IMR-90 (cell line): ENCODE data around the gene SEMA3G. TPM values are rescaled to one million over a fixed set of nuclear protein-coding genes. Genes with fewer than 3 reads are reported as not detected.

Experiments
- ATAC-seq: fragments of 200-7000 bp; cut with Tn5 transposase; 2 replicates; pipeline ENCODE4 v1.9.1; 2020; ENCODE audit warnings: low read depth, mild to moderate bottlenecking, moderate library complexity
- BruUV-seq: library from RNA; stranded (reverse); fragments of 400-500 nt; replicated peaks from 2 replicates; lab custom pipeline; 2021; lab: Mats Ljungman, UMichigan
- CTCF ChIA-PET: fragments of 300-600 bp; formaldehyde crosslinking; extraction: SDS; loops from one replicate; lab custom pipeline; 2021; ENCODE audit warnings: antibody characterized with exemption; lab: Yijun Ruan, JAX
- POLR2A ChIA-PET: fragments of 300-600 bp; sonication (Branson Sonifier 250); formaldehyde crosslinking; loops from one replicate; lab custom pipeline; 2022; ENCODE audit warnings: antibody characterized with exemption; ENCODE audit not compliant: unreplicated experiment; lab: Charles Lee
- DNase-seq: peaks from one replicate; pipeline ENCODE4 v3.0.0; 2013
- H2AFZ ChIP-seq: replicated peaks from 2 replicates; pipeline ENCODE3; 2013; ENCODE audit warnings: low read length, mild to moderate bottlenecking; ENCODE audit not compliant: poor library complexity
- H2AK5ac ChIP-seq: 2 replicates; pipeline ENCODE4 v1.6.1; 2013; ENCODE audit warnings: low read depth, low read length, inconsistent platforms
- H2AK9ac ChIP-seq: replicated peaks from 2 replicates; pipeline ENCODE3; 2013; ENCODE audit warnings: mild to moderate bottlenecking, low read depth, low read length, moderate library complexity; ENCODE audit not compliant: poor library complexity
- H2BK120ac ChIP-seq: 2 replicates; pipeline ENCODE4 v1.6.1; 2013; ENCODE audit warnings: low read depth, low read length, inconsistent platforms
- H2BK15ac ChIP-seq: 3 replicates; pipeline ENCODE4 v1.6.1; 2013; ENCODE audit warnings: low read depth, low read length, inconsistent platforms
- H2BK20ac ChIP-seq: 2 replicates; pipeline ENCODE4 v1.6.1; 2013; ENCODE audit warnings: low read depth, mild to moderate bottlenecking, inconsistent platforms, low read length, moderate library complexity
- H2BK5ac ChIP-seq: 2 replicates; pipeline ENCODE4 v1.6.1; 2013; ENCODE audit warnings: mild to moderate bottlenecking, low read depth, low read length, inconsistent platforms; ENCODE audit not compliant: poor library complexity, severe bottlenecking
- H3K14ac ChIP-seq: replicated peaks from 2 replicates; pipeline ENCODE4 v1.6.1; 2013; ENCODE audit warnings: low read depth, low read length, inconsistent platforms
- H3K18ac ChIP-seq: 2 replicates; pipeline ENCODE4 v1.6.1; 2013; ENCODE audit warnings: low read depth, low read length, control low read depth
- H3K23ac ChIP-seq: 2 replicates; pipeline ENCODE4 v1.6.1; 2013; ENCODE audit warnings: low read depth, low read length, inconsistent platforms
- H3K27ac ChIP-seq: 2 replicates; pipeline ENCODE4 v1.5.1; 2013; ENCODE audit warnings: mild to moderate bottlenecking, control low read depth, low read length; ENCODE audit not compliant: insufficient read depth
- H3K27me3 ChIP-seq: 2 replicates; pipeline ENCODE4 v1.6.1; 2013; ENCODE audit warnings: low read length; ENCODE audit not compliant: control insufficient read depth, insufficient read depth
- H3K36me3 ChIP-seq: 2 replicates; pipeline ENCODE4 v1.6.1; 2013; ENCODE audit warnings: low read length, mixed read lengths; ENCODE audit not compliant: control insufficient read depth, insufficient read depth
- H3K4ac ChIP-seq: 2 replicates; pipeline ENCODE4 v1.6.1; 2013; ENCODE audit warnings: low read depth, low read length, inconsistent platforms
- H3K4me1 ChIP-seq: 2 replicates; pipeline ENCODE4 v1.6.1; 2013; ENCODE audit warnings: low read length, mixed read lengths; ENCODE audit not compliant: control insufficient read depth, insufficient read depth
- H3K4me2 ChIP-seq: 2 replicates; pipeline ENCODE4 v1.6.1; 2013; ENCODE audit warnings: low read depth, mild to moderate bottlenecking, control low read depth, low read length, moderate library complexity
- H3K4me3 ChIP-seq: 2 replicates; pipeline ENCODE4 v1.5.1; 2013; ENCODE audit warnings: low read depth, mild to moderate bottlenecking, control low read depth, low read length, moderate library complexity; ENCODE audit not compliant: insufficient read depth
- H3K56ac ChIP-seq: 2 replicates; pipeline ENCODE4 v1.6.1; 2013; ENCODE audit warnings: low read length, inconsistent platforms; ENCODE audit not compliant: insufficient read depth; ENCODE audit errors: extremely low read depth
- H3K79me1 ChIP-seq, 2 experiments: 2 replicates each; pipeline ENCODE4 v1.6.1; 2013; ENCODE audit warnings: low read length in 2 of 2, inconsistent platforms in 1 of 2, low read depth in 1 of 2
- H3K9ac ChIP-seq: 2 replicates; pipeline ENCODE4 v1.6.1; 2013; ENCODE audit warnings: low read depth, low read length, control low read depth
- H3K9me1 ChIP-seq: 2 replicates; pipeline ENCODE4 v1.6.1; 2013; ENCODE audit warnings: low read length, inconsistent platforms; ENCODE audit not compliant: insufficient read depth
- H3K9me3 ChIP-seq: 2 replicates; pipeline ENCODE4 v1.6.1; 2013; ENCODE audit warnings: low read length; ENCODE audit not compliant: control insufficient read depth, insufficient read depth
- H4K20me1 ChIP-seq: 2 replicates; pipeline ENCODE4 v1.6.1; 2013; ENCODE audit warnings: low read length, inconsistent platforms; ENCODE audit not compliant: insufficient read depth
- H4K5ac ChIP-seq: 2 replicates; pipeline ENCODE4 v1.6.1; 2013; ENCODE audit warnings: mild to moderate bottlenecking, low read depth, low read length, control low read depth
- H4K8ac ChIP-seq, 2 experiments: 2 replicates each; pipeline ENCODE4 v1.6.1; 2013; ENCODE audit warnings: low read depth in 2 of 2, low read length in 2 of 2, control low read depth in 1 of 2, inconsistent platforms in 1 of 2
- H4K91ac ChIP-seq: 2 replicates; pipeline ENCODE4 v1.6.1; 2013; ENCODE audit warnings: low read depth, low read length, inconsistent platforms; ENCODE audit not compliant: insufficient read depth
- BHLHE40 ChIP-seq: fragments of 150-350 bp; IDR thresholded peaks from 2 replicates; pipeline ENCODE4 v1.6.1; 2016; ENCODE audit warnings: mild to moderate bottlenecking, low read depth, low read length
- CEBPB ChIP-seq: IDR thresholded peaks from 2 replicates; pipeline ENCODE4 v1.6.1; 2012; ENCODE audit warnings: low read depth, low read length, improper control_type of control experiment
- CHD1 ChIP-seq: IDR thresholded peaks from 2 replicates; pipeline ENCODE4 v1.6.1; 2012; ENCODE audit warnings: low read depth, low read length, improper control_type of control experiment
- MAFK ChIP-seq: IDR thresholded peaks from 2 replicates; pipeline ENCODE4 v1.6.1; 2012; ENCODE audit warnings: low read depth, low read length, improper control_type of control experiment
- MAZ ChIP-seq: IDR thresholded peaks from 2 replicates; pipeline ENCODE4 v1.6.1; 2012; ENCODE audit warnings: low read depth, mild to moderate bottlenecking, low read length, improper control_type of control experiment, moderate library complexity, borderline replicate concordance
- MXI1 ChIP-seq: IDR thresholded peaks from 2 replicates; pipeline ENCODE4 v1.6.1; 2012; ENCODE audit warnings: low read depth, mild to moderate bottlenecking, low read length, moderate library complexity, borderline replicate concordance
- NFE2L2 ChIP-seq: fragments of 150-350 bp; IDR thresholded peaks from 2 replicates; pipeline ENCODE4 v1.6.1; 2016; ENCODE audit warnings: low read depth, mild to moderate bottlenecking, low read length
- POLR2A ChIP-seq: IDR thresholded peaks from 2 replicates; pipeline ENCODE4 v1.6.1; 2012; ENCODE audit warnings: mild to moderate bottlenecking, low read depth, low read length
- RCOR1 ChIP-seq: IDR thresholded peaks from 2 replicates; pipeline ENCODE4 v1.6.1; 2012; ENCODE audit warnings: mild to moderate bottlenecking, low read length, improper control_type of control experiment; ENCODE audit not compliant: insufficient replicate concordance
- RFX5 ChIP-seq: IDR thresholded peaks from 2 replicates; pipeline ENCODE4 v1.8.0; 2012; ENCODE audit warnings: low read depth, mild to moderate bottlenecking, low read length, moderate library complexity
- USF2 ChIP-seq: fragments of 150-350 bp; IDR thresholded peaks from 2 replicates; pipeline ENCODE4 v1.6.1; 2017; ENCODE audit warnings: mild to moderate bottlenecking, antibody characterized with exemption, low read length, low read depth
- WGBS, 2 experiments: methylation state at CpG; one replicate each; pipeline versions ENCODE4 v1.1.5 to v1.1.7; 2013; ENCODE audit warnings: missing lambda C conversion rate in 2 of 2; ENCODE audit not compliant: insufficient read length in 1 of 2; ENCODE audit errors: extremely low coverage in 2 of 2; 5-methylcytosine and 5-hydroxymethylcytosine counted together
- dilution Hi-C: fragments of 300-500 bp; cut with HindIII; formaldehyde crosslinking; loops from one replicate; pipeline ENCODE4 v1.14.3; 2018; ENCODE audit warnings: low sequenced_read_pairs; ENCODE audit not compliant: unreplicated experiment
- in situ Hi-C: fragments of 300-500 bp; cut with MboI; formaldehyde crosslinking; loops from 3 replicates; pipeline ENCODE4 v1.14.3; 2019; ENCODE audit warnings: low sequenced_read_pairs, inconsistent platforms, mixed read lengths
- intact Hi-C: fragments of 100-400 bp; cut with micrococcal nuclease; formaldehyde crosslinking; loops from 2 replicates; pipeline ENCODE4 v1.10.0; 2022
- polyA plus RNA-seq, 3 experiments: library from polyadenylated mRNA; depleted of rRNA; stranded (reverse); fragments of >200 nt; gene quantifications; 2 replicates each; pipeline ENCODE4 v1.2.3, GENCODE V29; 2012; ENCODE audit warnings: low replicate concordance in 1 of 3
- total RNA-seq: library from RNA; depleted of rRNA; stranded (reverse); fragments of >200 nt; gene quantifications from 2 replicates; pipeline ENCODE4 v1.2.3, GENCODE V29; 2012
- TF ChIP-seq, protein P1 (sequence below): conservative IDR thresholded peaks from 2 replicates; pipeline ENCODE4 v1.5.1; 2012; ENCODE audit warnings: mild to moderate bottlenecking, low read depth, low read length, improper control_type of control experiment

Gene SEMA3G
- total and polyA plus RNA-seq, 2 of the 4 experiments (the other 2 are of a cell fraction): 0.07 TPM; not detected in 1

DNA sequence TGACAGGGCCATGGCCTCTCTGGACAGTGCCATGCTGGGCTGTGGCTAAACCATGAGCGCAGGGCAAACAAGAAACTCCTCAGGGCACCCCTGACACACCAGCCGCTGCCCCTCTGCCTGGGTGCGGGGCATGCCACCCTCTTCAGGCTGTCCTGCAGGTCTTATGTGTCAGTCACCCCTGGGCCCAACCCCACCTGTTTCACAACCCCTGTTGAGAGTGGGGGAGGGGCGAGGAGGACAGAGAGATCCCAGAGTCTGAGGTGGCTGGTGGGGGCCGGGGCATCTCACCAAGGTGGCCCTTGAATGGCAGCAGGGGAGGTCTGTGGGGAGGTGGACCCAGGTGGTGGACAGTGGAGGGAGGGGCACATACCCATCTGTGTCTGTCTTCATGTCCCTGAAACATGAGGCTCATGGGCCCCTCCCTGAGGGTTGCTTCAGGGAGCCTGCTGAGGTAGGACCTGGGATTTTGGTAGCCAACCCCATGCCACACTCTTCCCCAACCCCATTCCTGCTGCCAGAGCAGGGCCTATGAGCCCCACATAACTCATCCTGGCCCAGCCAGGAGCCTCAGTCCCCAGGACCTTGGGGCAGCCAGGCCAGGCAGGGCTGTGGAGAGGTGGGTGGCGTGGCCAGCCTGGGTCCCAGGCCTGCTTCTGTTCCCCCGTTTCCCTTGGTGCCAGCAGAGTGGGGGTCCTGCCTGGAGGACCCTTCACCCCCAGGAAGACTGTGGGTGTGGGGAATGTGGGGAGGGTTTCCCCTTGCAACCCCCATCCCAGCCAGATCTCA is 48.5 kb upstream of the SEMA3G start:
- H3K9ac ChIP-seq: no peak overlapping the region
- TF ChIP-seq RCOR1 (no peak), MAZ (no peak), POLR2A (no peak), USF2 (no peak), BHLHE40 (no peak), NFE2L2 (no peak), MXI1 (no peak), MAFK (no peak), CEBPB (no peak), CHD1 (no peak), RFX5 (no peak)
- TF ChIP-seq, protein P1, sequence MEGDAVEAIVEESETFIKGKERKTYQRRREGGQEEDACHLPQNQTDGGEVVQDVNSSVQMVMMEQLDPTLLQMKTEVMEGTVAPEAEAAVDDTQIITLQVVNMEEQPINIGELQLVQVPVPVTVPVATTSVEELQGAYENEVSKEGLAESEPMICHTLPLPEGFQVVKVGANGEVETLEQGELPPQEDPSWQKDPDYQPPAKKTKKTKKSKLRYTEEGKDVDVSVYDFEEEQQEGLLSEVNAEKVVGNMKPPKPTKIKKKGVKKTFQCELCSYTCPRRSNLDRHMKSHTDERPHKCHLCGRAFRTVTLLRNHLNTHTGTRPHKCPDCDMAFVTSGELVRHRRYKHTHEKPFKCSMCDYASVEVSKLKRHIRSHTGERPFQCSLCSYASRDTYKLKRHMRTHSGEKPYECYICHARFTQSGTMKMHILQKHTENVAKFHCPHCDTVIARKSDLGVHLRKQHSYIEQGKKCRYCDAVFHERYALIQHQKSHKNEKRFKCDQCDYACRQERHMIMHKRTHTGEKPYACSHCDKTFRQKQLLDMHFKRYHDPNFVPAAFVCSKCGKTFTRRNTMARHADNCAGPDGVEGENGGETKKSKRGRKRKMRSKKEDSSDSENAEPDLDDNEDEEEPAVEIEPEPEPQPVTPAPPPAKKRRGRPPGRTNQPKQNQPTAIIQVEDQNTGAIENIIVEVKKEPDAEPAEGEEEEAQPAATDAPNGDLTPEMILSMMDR: no peak
- H3K4me1 ChIP-seq: peaks cover 7% of the 10 kb centered on the region; the same call in 1 of the 2 replicates
- no peak overlapping the region for H2BK120ac ChIP-seq
- no peak overlapping the region for H2AFZ ChIP-seq
- no peaks in the 10 kb centered on the region for H3K27me3 ChIP-seq
- H2BK5ac ChIP-seq: no peak overlapping the region
- peaks cover 6% of the 10 kb centered on the region; the same call in 1 of the 2 replicates for H3K9me1 ChIP-seq
- no peak overlapping the region for H3K27ac ChIP-seq
- BruUV-seq: no TSS peak
- POLR2A ChIA-PET: no interaction called here
- CTCF ChIA-PET: no interaction called here
- no peak overlapping the region for H3K23ac ChIP-seq
- dilution Hi-C loops (no loop called here), intact Hi-C loops (no loop called here), in situ Hi-C loops (no loop called here)
- peaks cover 47% of the 10 kb centered on the region for H3K36me3 ChIP-seq
- no peak overlapping the region for H3K56ac ChIP-seq
- H2AK5ac ChIP-seq: no peak overlapping the region
- peak overlapping the region; percentile 44 for H2AK9ac ChIP-seq
- H3K14ac ChIP-seq: no peak overlapping the region
- peaks cover 0 to 11% of the 10 kb centered on the region in 2 experiments; a peak in 2 of 4 replicates for H3K79me1 ChIP-seq
- H3K4ac ChIP-seq: no peak overlapping the region
- H4K91ac ChIP-seq: no peak overlapping the region
- no peak overlapping the region for H4K8ac ChIP-seq
- ATAC-seq (no peak), DNase-seq (no peak)
- H3K4me2 ChIP-seq: no peak overlapping the region
- no peak overlapping the region for H3K4me3 ChIP-seq
- H3K18ac ChIP-seq: no peak overlapping the region
- H4K20me1 ChIP-seq: peaks cover 12% of the 10 kb centered on the region; the same call in 1 of the 2 replicates
- no peak overlapping the region for H4K5ac ChIP-seq
- WGBS, 2 experiments: 100% methylated on average over 1 of the region's 7 CpGs; no CpG with 5 or more reads in 1 of the 2 experiments
- no peaks in the 10 kb centered on the region for H3K9me3 ChIP-seq
- no peak overlapping the region for H2BK15ac ChIP-seq
- H2BK20ac ChIP-seq: no peak overlapping the region
